Tibial artery (tissue), 4 donors: ENCODE results near the gene EMC6.

Experiments used
- DNase-seq, 2 donors: peaks; one replicate each; pipeline ENCODE4 v3.0.0-alpha.2; 2019
- H3K27ac ChIP-seq, 2 donors: fragments of 200-600 bp; sonication (generic) in 1 of 2; 1 replicate in 1 of 2; 2 replicates in 1 of 2; pipeline ENCODE4 v1.5.1; 2018 to 2019; ENCODE audit warnings: mild to moderate bottlenecking in 1 of 2
- H3K27me3 ChIP-seq, 2 donors: fragments of 200-600 bp; sonication (generic) in 1 of 2; one replicate each; pipeline versions ENCODE4 v1.5.1 to v1.6.0; 2016 to 2019
- H3K36me3 ChIP-seq, 3 donors: fragments of 200-600 bp; sonication (generic) in 2 of 3; one replicate each; pipeline ENCODE4 v1.5.1; 2016 to 2019; ENCODE audit warnings: mild to moderate bottlenecking in 2 of 3
- H3K4me1 ChIP-seq, 4 donors: fragments of 200-600 bp; sonication (generic) in 2 of 4; 1 replicate in 3 of 4; 2 replicates in 1 of 4; pipeline ENCODE4 v1.5.1; 2016 to 2019
- H3K4me3 ChIP-seq, 2 donors: fragments of 200-600 bp; sonication (generic) in 1 of 2; 1 replicate in 1 of 2; 2 replicates in 1 of 2; pipeline ENCODE4 v1.5.1; 2018 to 2019; ENCODE audit warnings: mild to moderate bottlenecking in 2 of 2
- H3K9me3 ChIP-seq, 3 donors: fragments of 200-600 bp; sonication (generic) in 1 of 3; one replicate each; pipeline ENCODE4 v1.5.1; 2016 to 2019
- intact Hi-C: fragments of 100-400 bp; cut with DNase I; formaldehyde crosslinking; loops from one replicate; pipeline ENCODE4 v1.15.0; 2023; ENCODE audit warnings: low total_unique reads
- TF ChIP-seq, protein P1 (sequence below), 2 experiments: fragments of 200-600 bp in 1 of 2; fragments of 450-650 bp in 1 of 2; IDR thresholded peaks; one replicate each; pipeline ENCODE4 v1.5.1; 2017 to 2019; ENCODE audit warnings: antibody characterized with exemption in 2 of 2, mild to moderate bottlenecking in 1 of 2, moderate library complexity in 1 of 2

Gene EMC6

DNA sequence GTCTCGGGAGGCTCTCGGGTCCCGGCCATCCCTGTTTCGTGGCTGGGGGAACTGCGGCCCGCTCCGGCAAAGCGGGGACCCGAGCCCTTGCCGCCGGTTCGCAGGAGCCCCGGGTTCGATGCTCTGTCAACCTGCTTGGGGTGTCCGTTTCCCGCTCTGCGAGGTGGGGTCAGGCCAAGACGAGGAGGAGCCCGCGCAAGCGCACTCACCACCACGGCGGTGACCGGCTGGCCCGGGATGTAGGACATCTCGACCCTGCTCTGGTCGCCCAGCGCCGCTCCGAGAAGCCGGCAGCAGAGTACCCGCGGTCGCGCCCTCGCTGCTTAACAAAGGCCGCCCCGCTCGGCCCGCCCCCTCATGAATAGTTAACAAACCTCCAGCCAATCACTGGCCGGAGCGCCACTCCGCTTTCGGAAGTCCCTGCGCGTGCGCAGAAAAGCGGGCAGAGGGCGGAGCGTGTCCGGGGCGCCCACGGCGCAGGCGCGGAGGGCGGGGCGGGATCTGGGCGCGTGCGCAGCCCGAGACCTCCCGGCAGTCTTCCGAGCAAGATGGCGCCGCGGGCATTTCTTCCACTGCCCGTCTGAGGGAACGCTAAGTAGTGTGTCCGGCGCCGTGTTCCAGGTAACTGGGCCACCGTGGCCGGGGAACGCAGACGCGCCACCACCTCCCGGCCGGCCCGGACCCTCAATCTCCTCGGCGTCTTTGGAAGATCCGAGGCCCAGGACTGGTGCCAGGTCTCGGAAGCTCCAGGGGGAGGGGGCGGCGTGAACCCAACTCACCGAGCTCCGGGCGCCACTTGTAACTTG is at the start of gene EMC6, which contains the start of gene TAX1BP3:
Gene EMC6, plus strand, starts transcription at position 534 of the 806 bp plus-strand sequence. CDS start 335 bp downstream, outside the sequence.
Gene TAX1BP3, minus strand, starts transcription at position 300 of the 806 bp plus-strand sequence. Its CDS starts 52 bp downstream, at position 248.
- H3K4me1 ChIP-seq: peaks cover 6 to 32% (median 28%) of the 10 kb centered on the region in 4 donors
- intact Hi-C loops: loop anchor here (1.0 to 10.0 kb wide), 2 partner anchors 32 to 954 kb away; partner anchors contain the start of genes CLUH, CTNS and SHPK
- DNase-seq: peak; percentile 99

DNA sequence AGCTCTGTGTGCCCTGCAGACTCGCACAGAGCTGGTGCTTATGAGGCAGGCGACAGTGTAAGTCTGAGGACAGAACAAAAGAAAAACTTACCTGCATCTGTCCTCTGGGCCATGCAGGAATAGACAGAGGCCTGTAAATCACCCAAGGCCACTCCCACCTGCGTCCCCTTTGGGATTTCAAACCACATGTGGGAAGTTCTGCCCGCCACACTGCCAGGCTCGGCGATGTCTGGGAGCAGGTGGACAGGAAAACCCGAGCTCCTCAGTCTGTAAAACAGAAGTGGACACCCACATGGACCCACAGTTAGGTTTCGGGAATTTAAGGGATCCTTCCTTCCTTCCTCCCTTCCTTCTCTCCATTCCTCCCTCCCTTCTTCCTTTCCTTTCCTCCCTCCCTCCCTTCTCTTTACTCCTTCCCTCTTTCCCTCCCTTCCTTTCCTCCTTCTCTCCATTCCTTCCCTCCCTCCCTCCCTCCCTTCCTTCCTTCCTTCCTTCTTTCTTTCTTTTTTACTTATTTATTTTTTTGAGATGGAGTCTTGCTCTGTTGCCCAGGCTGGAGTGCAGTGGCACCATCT is 47.4 kb upstream of the EMC6 start:
- TF ChIP-seq, protein P1, sequence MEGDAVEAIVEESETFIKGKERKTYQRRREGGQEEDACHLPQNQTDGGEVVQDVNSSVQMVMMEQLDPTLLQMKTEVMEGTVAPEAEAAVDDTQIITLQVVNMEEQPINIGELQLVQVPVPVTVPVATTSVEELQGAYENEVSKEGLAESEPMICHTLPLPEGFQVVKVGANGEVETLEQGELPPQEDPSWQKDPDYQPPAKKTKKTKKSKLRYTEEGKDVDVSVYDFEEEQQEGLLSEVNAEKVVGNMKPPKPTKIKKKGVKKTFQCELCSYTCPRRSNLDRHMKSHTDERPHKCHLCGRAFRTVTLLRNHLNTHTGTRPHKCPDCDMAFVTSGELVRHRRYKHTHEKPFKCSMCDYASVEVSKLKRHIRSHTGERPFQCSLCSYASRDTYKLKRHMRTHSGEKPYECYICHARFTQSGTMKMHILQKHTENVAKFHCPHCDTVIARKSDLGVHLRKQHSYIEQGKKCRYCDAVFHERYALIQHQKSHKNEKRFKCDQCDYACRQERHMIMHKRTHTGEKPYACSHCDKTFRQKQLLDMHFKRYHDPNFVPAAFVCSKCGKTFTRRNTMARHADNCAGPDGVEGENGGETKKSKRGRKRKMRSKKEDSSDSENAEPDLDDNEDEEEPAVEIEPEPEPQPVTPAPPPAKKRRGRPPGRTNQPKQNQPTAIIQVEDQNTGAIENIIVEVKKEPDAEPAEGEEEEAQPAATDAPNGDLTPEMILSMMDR (IDR thresholded peaks at IDR 0.05): no peak
- Histone ChIP-seq H3K27ac (no peak overlapping the region), H3K4me1 (no peaks in the 10 kb centered on the region), H3K4me3 (no peak overlapping the region), H3K9me3 (no peaks in the 10 kb centered on the region), H3K27me3 (no peaks in the 10 kb centered on the region), H3K36me3 (peaks cover 78 to 96% (median 82%) of the 10 kb centered on the region in 3 donors)
- DNase-seq: no peak
- intact Hi-C loops: no loop called here

More for the DNA sequence above, at the start of gene EMC6, which contains the start of gene TAX1BP3:
- Histone ChIP-seq H3K9me3 (no peaks in the 10 kb centered on the region), H3K4me3 (peak within 1 kb of the TSS; percentile 92 to 98), H3K36me3 (peaks cover 16 to 27% (median 17%) of the 10 kb centered on the region in 3 donors), H3K27me3 (no peaks in the 10 kb centered on the region), H3K27ac (peak within 1 kb of the TSS; percentile 86 to 89)
- TF ChIP-seq, protein P1 (IDR thresholded peaks at IDR 0.05): no peak

- Histone ChIP-seq H3K9me3 (no peaks in the 10 kb centered on the region), H3K27me3 (no peaks in the 10 kb centered on the region), H3K36me3 (peaks cover 65 to 94% (median 83%) of the 10 kb centered on the region in 3 donors)
Observed at GRCh38 chr17:3622977-3623594, 45.5 kb upstream of the EMC6 start.

DNA sequence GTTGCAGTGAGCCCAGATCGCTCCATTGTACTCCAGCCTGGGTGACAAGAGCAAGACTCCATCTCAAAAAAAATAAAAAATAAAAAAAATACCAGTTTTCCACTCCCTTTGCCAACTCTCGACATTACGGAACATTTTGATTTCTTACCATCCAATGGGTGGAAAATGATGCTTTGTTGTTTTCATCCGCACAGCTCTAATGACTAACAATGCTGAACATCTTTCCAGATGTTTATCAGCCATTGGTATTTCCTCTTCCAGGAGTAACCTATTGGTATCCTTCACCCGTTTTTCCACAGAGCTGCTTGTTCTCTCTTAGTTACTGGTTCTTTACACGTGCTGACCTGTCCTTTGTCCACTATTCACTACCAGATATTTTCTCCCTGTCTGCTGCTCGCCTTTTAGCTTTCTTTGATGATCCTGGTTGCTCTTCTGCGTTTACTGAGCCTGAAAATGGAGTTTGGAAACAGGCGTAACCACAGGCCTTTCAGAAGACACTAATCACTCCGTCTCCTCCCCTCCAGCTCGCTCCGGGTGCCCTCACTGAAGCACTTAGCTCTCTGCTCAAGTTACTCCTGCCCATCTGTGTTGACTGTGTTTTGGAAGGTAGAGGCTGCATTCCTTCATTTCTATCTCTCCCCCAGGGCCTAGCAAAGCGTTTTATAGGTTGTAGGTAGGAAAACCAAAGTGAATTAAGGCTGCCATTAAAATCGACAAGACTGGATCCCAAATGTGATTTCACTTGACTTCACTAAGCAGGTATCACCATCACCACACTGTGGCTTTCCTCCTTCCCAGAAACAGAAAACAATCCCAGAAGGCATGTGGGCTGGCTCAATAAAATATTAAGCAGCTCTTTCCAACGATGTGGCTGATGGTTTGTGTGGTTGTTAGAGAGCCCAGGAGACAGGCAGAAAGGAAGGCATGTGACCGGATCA is 41.5 kb upstream of the EMC6 start:
- DNase-seq: no peak
- no peak overlapping the region for H3K27ac ChIP-seq
- H3K27me3 ChIP-seq: no peaks in the 10 kb centered on the region
- TF ChIP-seq, protein P1 (IDR thresholded peaks at IDR 0.05): no peak
- no peak overlapping the region for H3K4me3 ChIP-seq
- H3K36me3 ChIP-seq: peaks cover 46 to 83% (median 75%) of the 10 kb centered on the region in 3 donors
- intact Hi-C loops: no loop called here
- H3K4me1 ChIP-seq: no peaks in the 10 kb centered on the region
- no peaks in the 10 kb centered on the region for H3K9me3 ChIP-seq

More at GRCh38 chr17:3622977-3623594, 45.5 kb upstream of the EMC6 start:
- Histone ChIP-seq H3K27ac (no peak overlapping the region), H3K4me1 (no peaks in the 10 kb centered on the region), H3K4me3 (no peak overlapping the region)
- intact Hi-C loops: no loop called here
- no peak for DNase-seq
- TF ChIP-seq, protein P1 (IDR thresholded peaks at IDR 0.05): no peak

DNA sequence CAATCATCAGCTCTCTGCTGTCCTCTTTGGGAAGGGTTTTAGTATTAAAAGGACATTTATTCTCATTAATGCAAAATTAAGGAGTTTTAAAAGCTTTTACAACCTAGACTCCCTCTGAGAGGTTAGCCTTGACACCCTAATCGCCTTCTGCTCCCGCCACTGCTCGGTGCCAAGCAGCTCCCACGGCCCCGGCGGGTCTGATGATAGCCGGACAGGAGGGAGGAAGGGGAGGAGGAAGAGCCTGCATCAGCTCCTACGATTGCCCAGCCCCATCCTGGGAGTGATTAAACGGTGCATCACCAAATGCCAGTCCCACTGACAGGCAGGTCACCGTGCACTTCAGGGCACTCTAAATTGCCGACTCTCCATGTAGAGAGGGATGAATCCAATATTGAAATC is 40.8 kb upstream of the EMC6 start:
- H3K4me1 ChIP-seq: no peaks in the 10 kb centered on the region
- no peak overlapping the region for H3K27ac ChIP-seq
- intact Hi-C loops: no loop called here
- no peaks in the 10 kb centered on the region for H3K27me3 ChIP-seq
- no peak overlapping the region for H3K4me3 ChIP-seq
- no peak for DNase-seq
- no peaks in the 10 kb centered on the region for H3K9me3 ChIP-seq
- TF ChIP-seq, protein P1 (IDR thresholded peaks at IDR 0.05): no peak
- peaks cover 39 to 76% (median 73%) of the 10 kb centered on the region in 3 donors for H3K36me3 ChIP-seq
